RWPE2 (cell line): Measurements from ENCODE around the gene IL2RA.

Source experiments
- ATAC-seq: fragments of 200-7000 bp; cut with Tn5 transposase; 3 replicates; pipeline ENCODE4 v1.9.1; 2021; ENCODE audit warnings: low read depth
- DNase-seq: peaks from one replicate; pipeline ENCODE4 v3.0.0-alpha.2; 2020; ENCODE audit warnings: low spot score
- H3K27ac ChIP-seq: fragments of 450-650 bp; 2 replicates; pipeline ENCODE4 v1.5.1; 2017; ENCODE audit warnings: mild to moderate bottlenecking; ENCODE audit not compliant: poor library complexity, severe bottlenecking
- H3K27me3 ChIP-seq: fragments of 250-450 bp; sonication (Bioruptor Pico); 2 replicates; pipeline ENCODE4 v1.5.1; 2021; ENCODE audit warnings: mild to moderate bottlenecking, moderate library complexity; ENCODE audit not compliant: insufficient read depth, poor library complexity, severe bottlenecking
- H3K36me3 ChIP-seq: fragments of 250-450 bp; sonication (Bioruptor Pico); 2 replicates; pipeline ENCODE4 v1.5.1; 2020; ENCODE audit warnings: low read depth, mild to moderate bottlenecking, moderate library complexity
- H3K4me1 ChIP-seq: fragments of 250-450 bp; sonication (Bioruptor Pico); 2 replicates; pipeline ENCODE4 v1.5.1; 2021; ENCODE audit warnings: mild to moderate bottlenecking, moderate library complexity; ENCODE audit not compliant: insufficient read depth, poor library complexity, severe bottlenecking
- H3K4me3 ChIP-seq: fragments of 250-450 bp; sonication (Bioruptor Pico); 2 replicates; pipeline ENCODE4 v1.5.1; 2021; ENCODE audit warnings: mild to moderate bottlenecking, moderate library complexity; ENCODE audit not compliant: severe bottlenecking
- H3K9me3 ChIP-seq: fragments of 250-450 bp; sonication (Bioruptor Pico); 2 replicates; pipeline ENCODE4 v1.5.1; 2021; ENCODE audit warnings: mild to moderate bottlenecking, moderate library complexity; ENCODE audit not compliant: severe bottlenecking
- CTCF ChIP-seq: fragments of 450-650 bp; IDR thresholded peaks from one replicate; pipeline ENCODE4 v1.5.1; 2017; ENCODE audit warnings: mild to moderate bottlenecking, moderate library complexity; ENCODE audit not compliant: poor library complexity, severe bottlenecking

The IL2RA gene

GRCh38 chr10:6080417-6080973 lies 18.3 kb upstream of the IL2RA start:
- Histone ChIP-seq H3K4me1 (no peaks in the 10 kb centered on the region), H3K27me3 (peaks cover 4% of the 10 kb centered on the region), H3K27ac (no peak overlapping the region), H3K9me3 (no peaks in the 10 kb centered on the region), H3K4me3 (no peak overlapping the region), H3K36me3 (no peaks in the 10 kb centered on the region)
- DNase-seq = no peak
- ATAC-seq = no peak
- TF ChIP-seq CTCF = no peak

GRCh38 chr10:6079044-6079443 lies 16.9 kb upstream of the IL2RA start:
- no peak for TF ChIP-seq CTCF
- Histone ChIP-seq H3K36me3 (no peaks in the 10 kb centered on the region), H3K4me3 (no peak overlapping the region), H3K4me1 (no peaks in the 10 kb centered on the region), H3K27ac (no peak overlapping the region), H3K27me3 (peaks cover 4% of the 10 kb centered on the region), H3K9me3 (no peaks in the 10 kb centered on the region)
- no peak for DNase-seq
- ATAC-seq = no peak

DNA sequence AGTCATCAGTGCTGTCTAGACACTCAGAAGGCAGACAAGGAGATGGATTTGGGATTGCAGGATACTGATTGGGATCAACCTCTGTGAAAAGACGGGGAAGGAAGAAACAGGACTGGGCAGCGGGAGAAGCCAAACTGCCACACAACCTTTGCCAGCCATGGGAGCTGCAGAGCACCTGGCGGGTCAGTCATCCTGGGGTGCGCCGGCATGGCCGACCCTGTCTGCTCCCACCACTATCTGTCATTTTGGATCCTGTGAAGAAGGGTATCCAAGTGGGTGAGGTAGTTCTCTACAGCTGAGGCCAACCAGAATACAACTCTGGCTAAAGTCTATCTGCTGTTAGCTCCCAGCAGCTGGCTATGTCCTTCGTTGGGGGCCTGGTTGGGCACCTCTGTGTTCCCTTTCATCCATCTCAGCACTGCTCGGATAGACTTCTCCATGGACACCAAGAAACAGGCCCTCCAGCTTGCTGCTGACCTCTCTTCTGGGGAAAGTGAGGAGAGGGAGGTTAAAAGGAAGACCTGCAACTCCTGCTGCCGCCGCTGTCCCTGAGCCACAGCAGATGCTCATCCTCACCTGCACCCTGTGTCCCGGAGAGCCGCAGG lies 15.0 kb upstream of the IL2RA start:
- DNase-seq (no peak), ATAC-seq (no peak)
- TF ChIP-seq CTCF = no peak
- no peaks in the 10 kb centered on the region for H3K36me3 ChIP-seq
- no peak overlapping the region for H3K27ac ChIP-seq
- peaks cover 4% of the 10 kb centered on the region for H3K27me3 ChIP-seq
- H3K9me3 ChIP-seq = no peaks in the 10 kb centered on the region
- H3K4me3 ChIP-seq = no peak overlapping the region
- H3K4me1 ChIP-seq = no peaks in the 10 kb centered on the region

DNA sequence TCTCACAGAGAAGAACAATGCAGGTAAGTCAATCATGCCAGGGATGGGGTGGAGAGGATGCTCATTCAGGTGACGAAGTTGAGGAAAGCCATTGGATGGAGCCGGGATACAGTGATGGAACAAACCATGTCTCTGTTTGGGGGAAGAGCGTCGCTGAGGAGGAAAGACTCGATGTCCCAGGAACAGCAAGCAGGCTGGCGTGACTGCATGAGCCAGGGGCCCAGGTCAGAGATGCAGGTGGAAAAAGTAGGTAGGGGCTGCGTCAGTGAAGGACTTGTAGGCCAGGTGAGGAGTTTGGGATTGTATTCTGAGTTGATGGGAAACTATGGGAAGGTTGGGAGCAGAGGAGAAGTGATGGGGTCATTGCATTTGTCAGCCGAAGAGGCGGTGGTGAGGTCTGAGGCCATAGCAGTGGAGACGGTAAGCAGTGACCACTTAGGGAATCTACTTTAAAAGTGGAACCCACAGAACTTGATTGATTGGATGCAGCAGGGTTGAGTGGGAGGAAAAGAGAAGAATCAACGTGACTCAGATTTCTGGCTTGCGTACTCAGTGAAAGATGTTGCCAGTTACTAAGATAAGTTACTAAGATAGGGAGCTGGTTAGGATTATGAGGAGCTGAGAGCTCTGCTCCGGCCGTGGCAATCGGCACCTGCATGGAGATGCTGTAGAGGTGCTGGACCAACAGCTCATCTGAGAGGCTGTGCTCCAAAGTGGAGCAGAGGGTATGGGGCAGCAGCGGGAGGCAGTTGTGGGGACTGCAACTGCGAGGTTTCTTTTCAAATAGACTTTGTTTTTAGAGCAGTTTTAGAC lies 12.5 kb upstream of the IL2RA start:
- DNase-seq (no peak), ATAC-seq (peak; percentile 63)
- Histone ChIP-seq H3K27ac (no peak overlapping the region), H3K4me3 (no peak overlapping the region), H3K4me1 (no peaks in the 10 kb centered on the region), H3K27me3 (peaks cover 4% of the 10 kb centered on the region), H3K36me3 (no peaks in the 10 kb centered on the region), H3K9me3 (no peaks in the 10 kb centered on the region)
- TF ChIP-seq CTCF = no peak
